HG03060 (cell line): Measurements from ENCODE around the gene ZHX3.
"Not testable (repeated sequence)": the region's sequence is repeated elsewhere in the genome, so short reads cannot be mapped to it uniquely, and the experiment has no call there.

ENCODE experiments used
- ATAC-seq: cut with Tn5 transposase; IDR thresholded peaks from one replicate; pipeline ENCODE4 v1.9.1; 2021; ENCODE audit warnings: low read depth, moderate number of reproducible peaks; ENCODE audit not compliant: unreplicated experiment

Gene ZHX3

DNA sequence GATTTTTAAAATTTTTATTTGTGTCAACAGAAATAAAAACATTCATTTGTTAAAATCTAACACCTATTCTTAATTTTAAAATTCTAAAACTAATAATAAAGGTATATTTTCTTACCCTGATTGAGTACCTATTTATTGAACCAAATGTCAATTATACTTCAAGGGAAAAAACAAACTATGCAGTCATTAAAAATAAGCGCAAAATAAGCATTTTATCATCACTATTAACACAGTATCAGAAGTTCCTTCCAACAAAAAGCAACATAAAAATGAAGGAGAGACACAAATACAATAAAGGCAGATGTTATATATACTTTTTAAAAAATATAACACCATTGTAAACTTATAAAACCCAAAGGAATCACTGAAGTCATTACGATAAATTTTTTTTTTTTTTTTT is 52.7 kb downstream of the ZHX3 start:
- no peak for ATAC-seq

DNA sequence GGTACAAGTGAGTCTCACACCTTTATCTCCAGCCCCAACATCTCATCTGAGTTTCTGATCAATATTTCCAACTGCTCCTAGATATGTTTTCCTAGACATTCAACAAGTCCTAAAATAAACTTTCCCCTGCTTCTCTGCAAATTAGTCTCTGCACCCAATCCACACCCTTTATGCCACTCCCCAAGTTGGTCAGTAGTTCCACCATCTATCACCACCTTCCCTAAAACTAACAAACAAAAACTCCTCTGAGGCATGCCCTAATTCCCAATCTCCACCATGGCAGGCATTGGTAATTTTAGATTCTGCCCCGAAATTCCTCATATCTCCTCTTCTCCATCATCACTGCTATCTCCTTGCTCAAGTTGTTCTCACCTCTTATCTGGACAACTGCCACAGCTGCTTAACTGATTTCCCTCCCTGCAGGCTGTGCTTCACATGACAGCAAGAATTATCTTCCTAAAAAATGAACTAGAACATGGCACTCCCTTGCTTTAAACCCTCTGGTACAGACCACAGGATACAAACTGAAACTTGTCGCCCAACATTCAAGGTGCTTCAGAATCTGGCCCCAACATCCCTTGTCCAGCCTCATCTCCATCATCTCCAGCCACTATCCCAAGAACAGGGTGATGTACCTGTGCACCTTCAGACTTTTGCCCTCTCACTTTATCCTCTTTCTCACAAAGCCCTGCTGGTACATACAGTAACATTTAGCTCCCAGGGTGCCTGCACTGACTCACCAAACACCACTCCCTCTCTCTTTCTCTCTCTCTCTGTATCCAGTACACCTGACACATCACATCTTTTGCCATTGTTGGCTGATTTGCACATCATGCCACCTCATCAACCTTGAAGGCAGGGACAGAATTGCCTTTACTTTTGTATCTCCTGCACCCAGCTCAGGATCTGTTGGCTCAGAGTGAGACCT is 55.5 kb downstream of the ZHX3 start:
- ATAC-seq = no peak

DNA sequence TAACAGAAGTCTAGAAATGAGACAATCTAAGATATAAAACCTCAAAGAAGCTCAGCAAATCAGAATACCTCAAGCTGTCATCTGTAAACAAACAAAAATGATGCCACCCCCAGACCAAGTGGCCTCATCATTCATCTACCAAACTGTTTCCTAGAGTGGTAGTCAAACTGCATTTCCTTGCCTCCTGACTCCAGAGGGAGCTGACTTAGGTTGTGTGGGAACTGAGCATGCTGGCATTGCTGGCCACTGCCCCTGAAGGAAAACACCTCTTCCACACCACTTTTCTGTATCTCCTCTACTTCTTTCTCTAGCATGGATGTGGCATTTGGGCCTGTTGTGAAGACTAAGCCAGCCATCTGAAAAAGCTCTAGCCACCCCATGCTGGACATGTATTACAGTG is 56.3 kb downstream of the ZHX3 start:
- ATAC-seq = no peak

GRCh38 chr20:41260734-41261220 is 56.8 kb downstream of the ZHX3 start:
- no peak for ATAC-seq

GRCh38 chr20:41259309-41259708 is 58.2 kb downstream of the ZHX3 start:
- ATAC-seq = no peak

DNA sequence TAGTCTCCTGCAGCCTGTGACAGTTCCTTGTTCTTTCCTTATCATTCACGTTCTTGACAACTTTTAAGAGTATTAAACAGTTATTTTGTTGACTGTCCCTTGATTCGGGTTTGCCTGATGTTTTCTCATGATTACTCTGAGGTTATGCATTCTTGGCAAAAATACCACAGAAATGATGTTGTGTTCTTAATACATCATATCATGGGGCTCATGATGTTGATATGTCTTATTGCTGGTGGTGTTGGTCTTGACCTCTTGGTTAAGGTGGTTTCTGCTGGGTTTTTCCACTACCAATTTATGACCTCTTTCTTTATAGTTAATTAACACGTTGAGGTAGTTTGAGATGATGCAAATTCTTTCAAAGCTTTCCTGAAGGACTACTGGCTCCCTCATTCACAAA is 59.1 kb downstream of the ZHX3 start:
- ATAC-seq = no peak

DNA sequence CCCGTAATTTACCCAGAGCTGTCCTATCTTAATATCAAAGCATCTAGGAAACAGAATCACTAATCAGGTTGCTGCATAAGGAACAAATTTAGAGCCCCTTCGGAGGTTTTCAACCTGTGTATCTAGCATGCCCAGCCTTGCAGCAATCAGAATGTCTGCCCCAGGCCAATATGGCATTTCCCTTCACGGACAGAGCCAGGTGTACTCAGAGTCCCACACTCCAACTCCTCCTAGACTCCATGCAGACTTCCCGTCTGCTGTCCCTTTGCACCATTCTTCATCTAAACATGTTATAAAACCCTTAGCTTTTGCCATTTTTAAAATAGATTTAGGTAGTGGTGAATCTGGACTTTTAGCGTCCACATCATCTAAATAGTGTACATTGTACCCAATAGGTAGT is 61.0 kb downstream of the ZHX3 start:
- ATAC-seq = no peak

GRCh38 chr20:41255655-41256054 is 61.9 kb downstream of the ZHX3 start:
- ATAC-seq = no peak

- no peak for ATAC-seq
Measured at GRCh38 chr20:41249411-41250281, 67.9 kb downstream of the ZHX3 start.

GRCh38 chr20:41248368-41249024 is 69.0 kb downstream of the ZHX3 start:
- ATAC-seq = no peak

DNA sequence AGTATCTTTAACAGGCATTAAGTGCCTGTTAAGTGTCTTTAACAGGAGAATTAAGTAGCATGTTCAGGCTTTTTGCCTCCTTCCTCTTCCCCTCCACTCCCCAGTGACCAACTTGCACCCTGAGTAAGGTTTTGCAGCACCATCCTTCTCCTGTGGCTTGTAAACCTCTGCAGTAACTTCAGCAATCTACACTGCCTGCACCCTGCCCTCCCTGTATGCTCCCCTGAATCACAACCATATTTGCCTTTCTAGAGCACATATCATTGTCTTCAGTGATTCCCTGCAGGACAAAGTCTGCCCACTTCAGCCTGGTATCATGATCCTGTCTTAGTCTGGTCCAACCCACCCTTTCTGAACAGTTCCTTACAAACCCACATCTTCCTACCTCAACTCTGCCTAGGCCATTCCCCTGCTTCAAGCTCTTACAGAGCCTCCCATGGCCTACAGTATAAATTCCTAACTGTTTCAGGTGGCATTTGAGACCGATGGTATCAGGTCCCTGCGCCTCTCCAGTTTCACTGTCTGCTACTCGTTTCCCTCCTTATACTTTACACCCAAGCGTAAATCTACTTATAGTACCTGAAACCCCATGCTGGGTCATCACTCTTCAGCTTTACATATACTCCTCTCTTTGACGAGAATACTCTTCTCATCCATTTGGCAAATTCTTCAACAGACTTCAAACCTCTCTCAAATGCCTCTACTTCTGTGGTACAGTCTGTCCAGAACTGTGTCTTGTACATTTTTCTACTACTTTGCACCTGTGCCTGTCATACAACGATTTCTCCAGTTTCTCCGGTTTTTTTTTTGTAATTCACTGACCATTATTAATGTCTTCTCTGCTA is 69.8 kb downstream of the ZHX3 start:
- no peak for ATAC-seq

GRCh38 chr20:41245086-41245707 is 72.3 kb downstream of the ZHX3 start:
- ATAC-seq = no peak

DNA sequence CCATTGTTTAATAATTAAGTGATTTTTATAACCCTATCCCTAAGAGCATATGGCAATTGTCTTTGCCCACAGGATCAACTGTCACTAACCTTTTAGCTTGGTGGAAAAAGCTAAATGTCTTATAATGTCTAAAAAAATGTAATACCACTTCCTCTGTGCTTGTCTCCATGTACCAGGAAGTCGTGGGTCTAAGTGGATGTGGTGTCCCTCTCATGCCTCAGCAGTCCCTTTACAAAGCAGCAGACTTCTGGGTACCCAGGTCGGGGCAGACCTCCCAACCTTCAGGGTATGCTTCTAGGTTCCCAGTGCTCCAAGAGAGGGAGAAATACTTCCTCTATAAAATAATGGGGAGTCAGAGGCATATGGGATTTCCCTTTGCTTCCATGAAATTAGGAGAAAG is 74.7 kb downstream of the ZHX3 start:
- ATAC-seq = no peak

- ATAC-seq = no peak
Measured at GRCh38 chr20:41242352-41242751, 75.2 kb downstream of the ZHX3 start.

- not testable (repeated sequence) for ATAC-seq
Measured at GRCh38 chr20:41237233-41237632, 80.3 kb downstream of the ZHX3 start.

GRCh38 chr20:41236818-41237217 is 80.7 kb downstream of the ZHX3 start:
- ATAC-seq = not testable (repeated sequence)

GRCh38 chr20:41234546-41234945 is 83.0 kb downstream of the ZHX3 start:
- no peak for ATAC-seq

- no peak for ATAC-seq
Measured at GRCh38 chr20:41234041-41234440, 83.5 kb downstream of the ZHX3 start.
